LHCN-M2 (cell line): Measurements from ENCODE around the gene ADARB2. TPM values are rescaled to one million over a fixed set of nuclear protein-coding genes. Genes with fewer than 3 reads are reported as not detected.
"Not testable (repeated sequence)": the region's sequence is repeated elsewhere in the genome, so short reads cannot be mapped to it uniquely, and the experiment has no call there.

Experiments
- DNase-seq: peaks from one replicate; pipeline ENCODE4 v3.0.0-alpha.2; 2012; ENCODE audit warnings: low read depth
- total RNA-seq: library from RNA; depleted of rRNA; stranded (reverse); fragments of >200 nt; gene quantifications from 2 replicates; pipeline ENCODE4 v1.2.3, GENCODE V29; 2014

Gene ADARB2
- total RNA-seq, 1 experiment from 2014 or later = 0.11 TPM

DNA sequence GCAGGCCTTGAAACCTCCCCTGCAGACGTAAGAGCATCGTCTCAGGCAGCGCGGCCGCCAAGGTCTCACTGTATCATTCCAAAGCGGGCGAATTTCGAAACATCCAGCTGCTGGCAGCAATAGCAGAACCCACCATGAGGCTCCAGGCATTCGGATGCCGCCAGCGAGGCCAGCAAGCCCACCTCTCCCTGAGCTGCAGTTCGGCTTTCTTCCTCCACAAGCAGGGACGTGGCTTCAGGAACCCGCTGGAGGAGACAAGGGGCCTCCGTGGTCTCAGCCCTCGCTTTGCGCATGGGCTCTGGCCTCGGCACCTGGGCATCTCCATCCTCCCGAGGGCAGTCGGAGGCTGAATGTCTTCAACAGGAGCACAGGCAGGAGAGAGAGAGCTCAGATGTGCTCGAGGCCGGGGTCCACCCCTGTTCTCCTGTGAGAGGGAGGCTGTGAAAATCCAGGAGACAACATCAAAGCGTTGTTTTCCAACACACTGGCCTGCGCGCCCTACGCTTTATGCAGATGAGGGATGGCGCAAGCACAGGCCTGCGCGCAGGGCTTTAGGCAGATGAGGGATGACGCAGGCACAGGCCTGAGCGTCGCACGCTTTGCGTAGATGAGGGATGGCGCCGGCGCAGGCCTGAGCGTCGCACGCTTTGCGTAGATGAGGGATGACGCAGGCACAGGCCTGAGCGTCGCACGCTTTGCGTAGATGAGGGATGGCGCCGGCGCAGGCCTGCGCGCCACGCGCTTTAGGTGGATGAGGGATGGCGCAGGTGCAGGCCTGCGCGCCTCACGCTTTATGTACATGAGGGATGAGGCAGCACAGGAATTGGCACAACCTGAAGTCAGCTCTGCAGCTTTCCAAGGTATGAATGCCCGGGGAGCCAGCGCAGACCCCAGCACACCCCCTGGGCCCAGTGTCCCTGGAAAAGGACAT is 577.9 kb downstream of the ADARB2 start:
- DNase-seq = no peak

DNA sequence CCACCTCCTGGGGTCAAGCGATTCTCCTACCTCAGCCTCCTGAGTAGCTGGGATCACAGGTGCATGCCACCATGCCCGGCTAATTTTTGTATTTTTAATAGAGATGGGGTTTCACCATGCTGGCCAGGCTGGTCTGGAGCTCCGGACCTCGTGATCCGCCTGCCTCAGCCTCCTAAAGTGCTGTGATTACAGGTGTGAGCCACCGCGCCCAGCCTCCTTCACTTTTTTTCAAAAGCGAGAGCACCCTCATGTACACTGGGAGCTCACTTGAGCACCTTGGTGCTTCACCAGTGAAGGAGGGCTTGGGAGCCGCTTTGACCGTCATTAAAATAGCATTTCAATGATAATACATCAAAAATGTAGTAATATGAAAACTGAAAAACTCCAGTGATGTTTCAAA is 578.8 kb downstream of the ADARB2 start:
- not testable (repeated sequence) for DNase-seq

DNA sequence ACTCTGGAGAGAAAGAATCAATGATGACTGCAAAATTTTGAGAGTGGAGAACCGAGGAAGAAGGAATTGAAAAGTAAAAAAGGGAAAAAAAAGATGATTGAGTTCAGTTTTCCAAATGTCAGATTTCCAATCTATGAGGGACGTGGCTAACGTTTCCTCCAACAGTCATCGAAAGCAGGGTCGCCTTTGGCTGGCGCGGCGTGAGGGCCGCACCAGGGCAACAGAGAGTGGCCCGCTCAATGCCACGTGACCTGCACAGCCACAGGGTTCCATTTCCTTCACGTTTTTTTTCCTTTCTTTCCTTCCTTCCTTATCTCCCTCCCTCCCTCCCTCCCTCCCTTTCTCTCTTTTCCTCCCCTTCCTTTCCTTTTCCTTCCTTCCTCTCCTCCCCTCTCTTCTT is 579.3 kb downstream of the ADARB2 start:
- no peak for DNase-seq

DNA sequence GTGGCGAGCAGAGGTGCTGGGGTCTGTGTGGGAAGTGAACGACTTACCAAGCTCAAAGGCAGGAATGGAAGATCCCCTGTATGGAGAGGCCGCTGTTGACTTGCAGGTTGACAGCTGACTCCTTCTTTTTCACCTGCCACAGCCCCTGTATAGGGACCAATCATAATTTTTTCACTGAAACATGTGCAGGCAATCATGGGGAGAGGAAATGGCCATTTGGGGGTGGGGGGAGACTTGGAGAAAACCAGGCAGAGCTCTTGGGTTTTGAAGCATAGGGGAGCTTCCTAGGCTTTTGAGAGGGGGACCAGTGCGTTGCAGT is 579.8 kb downstream of the ADARB2 start:
- no peak for DNase-seq

DNA sequence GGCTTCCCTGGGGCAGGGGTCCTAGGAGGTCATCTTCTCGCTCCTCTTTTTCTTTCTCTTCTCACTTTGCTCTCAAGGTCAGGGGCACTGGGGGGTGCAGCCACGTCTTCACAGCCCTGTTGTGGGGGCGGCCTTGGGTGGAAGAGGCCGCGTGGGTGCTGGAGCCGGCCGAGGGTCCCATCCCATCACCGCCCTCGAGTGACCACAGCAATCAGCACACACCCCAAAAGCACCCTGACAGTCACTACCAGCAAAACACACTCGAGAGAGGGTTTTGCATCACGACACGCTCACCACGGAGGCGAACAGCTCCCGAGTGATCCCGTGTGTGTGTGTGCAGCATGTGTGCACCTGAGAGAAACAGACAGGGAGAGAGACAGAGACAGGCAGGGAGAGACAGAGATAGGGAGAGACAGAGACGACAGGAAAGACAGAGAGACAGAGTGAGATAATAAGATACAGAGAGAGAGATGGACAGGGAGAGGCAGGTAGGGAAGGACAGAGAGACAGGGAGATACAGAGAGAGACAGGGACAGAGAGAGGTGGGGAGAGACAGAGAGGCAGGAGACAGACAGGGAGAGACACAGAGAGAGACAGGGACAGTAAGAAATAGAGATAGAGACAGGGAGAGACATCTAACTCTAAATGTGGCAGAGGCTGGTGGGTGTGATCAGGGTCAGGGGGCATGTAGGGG is 580.3 kb downstream of the ADARB2 start:
- no peak for DNase-seq

DNA sequence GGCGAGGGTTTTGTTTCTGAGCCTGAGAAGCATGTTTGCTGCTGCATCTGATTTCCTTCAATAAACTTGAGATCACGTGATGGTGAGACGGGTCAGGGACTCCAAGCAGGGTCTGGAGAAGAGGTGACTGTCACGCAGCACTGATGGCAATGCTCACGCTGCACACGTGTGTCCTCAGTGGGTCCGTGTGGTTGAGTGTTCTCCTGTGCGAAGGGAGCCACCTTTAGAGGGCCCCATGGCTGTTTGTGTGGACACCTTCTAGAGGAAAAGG is 580.8 kb downstream of the ADARB2 start:
- DNase-seq = no peak

DNA sequence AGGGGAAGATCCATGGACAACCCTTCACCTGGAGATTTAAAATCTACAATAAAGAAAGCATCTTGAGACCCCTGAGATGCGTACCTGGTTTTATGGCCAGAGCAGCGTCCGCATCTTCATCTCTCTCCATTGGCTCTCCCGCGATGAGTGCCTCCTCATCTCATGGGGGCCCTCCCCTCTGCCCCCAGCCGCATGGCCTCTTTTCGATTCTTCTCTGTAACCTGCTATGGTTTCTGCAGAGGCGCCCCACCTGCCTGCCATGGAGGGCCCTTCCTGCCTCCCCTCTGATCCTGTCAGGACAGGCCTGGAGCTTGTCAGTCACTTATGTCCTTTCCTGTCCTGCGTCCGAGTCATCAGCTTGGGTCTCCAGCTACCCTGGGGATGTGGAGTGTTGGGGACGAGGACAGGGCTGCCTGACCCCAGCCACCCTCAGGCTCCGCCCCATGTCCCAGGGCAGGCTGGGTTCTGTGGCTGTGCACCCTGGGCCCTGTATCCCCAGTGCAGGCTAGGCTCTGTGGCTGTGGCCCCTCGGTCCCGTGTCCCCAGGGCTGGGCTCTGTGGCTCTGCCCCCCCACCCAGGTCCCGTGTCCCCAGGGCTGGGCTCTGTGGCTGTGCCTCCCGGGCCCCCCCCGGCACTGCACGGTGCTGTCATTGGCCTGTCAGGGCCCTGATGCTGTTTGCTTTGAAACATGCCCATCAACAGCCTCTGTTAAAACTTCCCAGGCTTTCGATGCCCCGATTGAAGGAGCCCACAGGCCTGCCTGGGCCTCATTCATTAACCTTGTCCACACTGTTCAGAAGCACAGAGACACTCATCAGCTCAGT is 581.3 kb downstream of the ADARB2 start:
- DNase-seq = no peak

DNA sequence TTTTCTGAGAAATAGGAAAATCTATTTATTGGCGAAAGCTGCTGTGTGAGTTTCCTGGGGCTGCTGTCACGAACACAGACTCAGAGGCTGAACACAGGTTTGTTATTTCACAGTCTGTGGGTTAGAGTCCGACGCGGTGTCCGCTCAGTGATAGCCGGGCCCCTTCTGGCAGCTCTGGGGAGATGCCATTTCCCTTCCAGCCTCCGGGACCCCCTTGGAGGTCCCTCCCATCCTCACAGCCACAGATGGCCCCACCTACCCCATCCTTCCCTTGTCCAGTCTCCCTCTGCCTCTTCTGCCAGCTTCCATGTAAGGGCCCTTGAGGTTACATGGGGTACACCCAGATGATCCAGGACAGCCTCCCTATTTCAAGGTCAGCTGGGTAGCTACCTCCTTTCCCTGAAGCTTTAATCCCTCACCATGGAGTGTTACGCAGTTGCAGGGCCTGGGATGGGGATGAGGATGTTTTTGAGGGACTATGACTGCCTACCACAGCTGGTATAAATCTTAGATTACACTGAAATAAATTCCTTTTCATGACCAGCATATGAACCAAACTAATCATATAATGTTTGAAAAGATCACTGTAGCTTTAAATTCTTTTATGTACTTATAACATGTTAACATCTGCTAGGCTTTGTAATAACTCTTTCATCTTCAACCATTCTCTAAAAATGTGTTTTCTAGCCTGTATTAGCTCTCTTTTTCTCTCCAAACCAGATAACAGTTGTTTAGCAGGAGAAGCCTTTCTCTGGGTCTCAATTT is 582.6 kb downstream of the ADARB2 start:
- DNase-seq = no peak

DNA sequence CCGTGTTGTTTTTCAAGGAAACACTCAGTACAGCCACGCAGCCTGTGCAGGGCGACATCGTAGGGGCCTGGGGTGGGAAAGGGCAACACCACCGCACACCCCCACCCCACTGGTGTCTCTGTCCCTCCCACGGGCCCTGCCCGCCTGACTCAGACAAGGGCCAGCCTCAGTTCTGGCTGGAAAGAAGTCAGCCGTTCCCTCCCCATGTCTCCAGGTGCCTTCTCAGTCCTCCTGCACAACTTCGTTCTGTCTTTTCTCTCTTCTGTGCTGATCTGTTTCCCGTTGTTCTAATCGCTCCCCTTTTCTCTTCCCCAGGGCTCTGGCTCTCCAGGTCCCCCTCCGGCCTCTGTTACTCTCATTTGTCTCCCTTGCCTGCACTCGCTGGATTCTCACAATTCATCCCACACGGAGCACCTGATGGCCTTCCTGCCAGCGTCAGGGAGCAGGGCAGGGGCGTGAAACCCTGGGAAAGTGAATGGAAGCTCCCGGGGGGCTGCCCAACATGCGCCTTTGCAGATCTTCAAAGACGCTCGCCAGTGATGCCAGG is 583.4 kb downstream of the ADARB2 start:
- no peak for DNase-seq

DNA sequence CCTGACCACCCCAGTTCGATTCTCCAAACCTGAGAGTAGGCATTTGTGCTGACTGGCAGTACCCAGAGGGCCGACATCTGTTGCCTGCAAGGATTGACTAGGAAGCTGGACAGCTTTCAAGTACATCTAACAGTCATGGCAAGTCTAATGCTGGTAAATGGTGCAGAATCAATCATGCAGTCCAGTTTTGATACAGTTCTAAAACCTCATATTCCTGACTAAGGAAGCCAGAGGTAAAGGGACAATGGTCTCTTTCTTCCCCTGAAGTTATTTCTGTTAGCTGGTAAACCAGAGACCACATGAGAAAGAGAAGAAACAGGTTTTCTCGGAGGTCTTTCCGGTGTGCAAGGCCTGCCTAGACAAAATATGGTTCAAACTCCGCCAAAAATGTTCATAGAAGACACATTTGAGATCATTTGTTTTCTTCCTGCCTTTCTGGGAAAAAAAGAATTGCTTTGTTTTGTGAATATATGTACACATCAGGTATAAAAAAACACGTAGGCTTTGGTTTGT is 584.0 kb downstream of the ADARB2 start:
- DNase-seq = no peak

DNA sequence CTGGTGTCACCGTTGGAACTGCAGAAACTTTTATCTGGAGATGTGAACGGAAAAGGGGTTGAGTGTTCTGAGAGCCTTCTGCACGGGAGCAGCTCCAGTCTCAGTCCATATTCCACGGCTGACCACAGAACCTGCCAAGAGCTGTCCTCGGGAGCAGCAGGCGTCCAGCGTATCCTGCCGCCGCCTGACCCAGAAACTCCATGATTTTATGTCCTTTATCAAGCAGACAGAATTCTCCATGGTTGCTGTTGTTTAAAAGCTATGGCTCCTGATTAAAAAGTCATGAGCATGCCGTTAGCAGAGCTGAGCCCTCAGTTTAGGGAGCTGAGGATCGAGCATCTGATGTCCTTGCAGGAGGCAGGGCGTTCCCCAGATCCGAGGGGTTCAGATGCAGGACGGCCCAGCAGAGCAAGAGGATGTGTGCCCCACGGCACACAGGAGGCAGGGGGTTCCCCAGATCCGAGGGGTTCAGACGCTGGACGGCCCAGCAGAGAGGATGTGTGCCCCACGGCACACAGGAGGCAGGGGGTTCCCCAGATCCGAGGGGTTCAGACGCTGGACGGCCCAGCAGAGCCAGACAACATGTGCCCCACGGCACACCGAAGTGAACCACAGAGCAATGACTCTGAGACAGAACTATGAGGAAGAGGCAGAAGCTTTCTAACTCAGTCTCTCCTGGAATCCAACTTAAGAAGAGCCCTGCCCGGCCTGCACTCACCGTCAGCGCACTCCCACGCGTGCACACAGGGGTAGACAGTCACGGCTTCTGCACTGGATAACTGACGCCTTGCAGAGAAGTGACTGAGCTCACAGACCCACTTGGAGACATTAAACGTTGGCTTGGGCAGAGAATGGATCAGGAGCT is 584.7 kb downstream of the ADARB2 start:
- no peak for DNase-seq

DNA sequence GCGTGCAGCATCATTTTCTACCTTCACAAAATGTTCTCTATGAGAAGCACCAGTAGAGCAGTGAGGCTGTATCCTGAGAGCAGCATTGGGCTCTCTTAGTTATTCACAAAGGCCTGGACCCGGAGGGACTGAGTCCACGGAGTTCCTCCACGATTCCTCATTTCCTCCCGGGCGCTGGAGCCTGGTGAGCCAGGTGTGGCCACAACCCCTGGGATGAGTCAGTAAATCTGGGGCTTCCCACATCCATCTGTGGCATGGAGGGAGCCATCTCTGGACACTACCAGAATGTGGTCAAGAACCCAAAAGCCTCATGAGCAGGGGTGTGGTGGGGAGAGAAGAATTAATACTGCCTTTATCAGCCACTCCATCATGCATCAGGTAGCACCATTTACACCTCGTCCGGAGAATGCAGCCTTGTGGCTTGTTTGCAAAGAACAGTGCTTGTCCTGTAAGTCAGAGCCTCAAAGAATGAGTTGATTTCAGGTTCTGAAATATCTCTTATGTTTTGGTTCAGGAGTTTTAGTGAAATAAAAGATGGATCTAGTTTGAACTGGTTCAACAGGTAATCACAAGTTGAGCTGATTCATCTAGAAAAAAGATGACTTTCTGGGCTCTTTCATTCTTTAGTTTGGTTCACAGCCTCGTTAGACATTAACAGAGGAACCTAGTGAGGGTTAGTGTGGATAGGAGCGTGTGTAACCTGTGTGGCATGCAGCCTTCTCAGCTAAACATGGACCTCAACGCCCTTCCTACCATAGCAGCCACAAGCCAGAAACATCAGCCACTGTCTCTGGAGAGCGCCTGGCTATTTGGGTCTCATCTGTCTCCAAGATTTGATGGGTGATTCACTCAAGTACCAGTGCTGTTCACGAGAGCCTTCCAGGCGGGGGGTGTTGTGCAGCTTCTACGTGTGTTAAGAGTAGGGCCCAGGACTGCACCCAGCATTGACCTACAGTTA is 586.0 kb downstream of the ADARB2 start:
- DNase-seq = no peak

DNA sequence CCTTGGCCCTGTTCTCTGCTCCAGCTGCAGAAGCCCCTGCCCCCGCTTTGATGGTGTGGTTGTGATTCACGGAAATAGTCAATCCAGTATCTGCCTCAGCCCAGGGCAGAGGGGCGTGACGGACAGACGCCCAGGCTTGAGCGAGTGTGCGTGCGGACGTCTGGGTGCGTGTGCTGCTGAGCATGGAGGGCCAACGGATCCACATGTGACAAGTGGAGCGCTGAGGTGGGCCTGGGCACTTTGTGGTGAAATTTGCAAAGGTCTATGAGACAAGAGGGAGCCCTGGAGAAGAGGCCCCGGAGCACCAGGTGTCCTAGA is 586.7 kb downstream of the ADARB2 start:
- DNase-seq = no peak

DNA sequence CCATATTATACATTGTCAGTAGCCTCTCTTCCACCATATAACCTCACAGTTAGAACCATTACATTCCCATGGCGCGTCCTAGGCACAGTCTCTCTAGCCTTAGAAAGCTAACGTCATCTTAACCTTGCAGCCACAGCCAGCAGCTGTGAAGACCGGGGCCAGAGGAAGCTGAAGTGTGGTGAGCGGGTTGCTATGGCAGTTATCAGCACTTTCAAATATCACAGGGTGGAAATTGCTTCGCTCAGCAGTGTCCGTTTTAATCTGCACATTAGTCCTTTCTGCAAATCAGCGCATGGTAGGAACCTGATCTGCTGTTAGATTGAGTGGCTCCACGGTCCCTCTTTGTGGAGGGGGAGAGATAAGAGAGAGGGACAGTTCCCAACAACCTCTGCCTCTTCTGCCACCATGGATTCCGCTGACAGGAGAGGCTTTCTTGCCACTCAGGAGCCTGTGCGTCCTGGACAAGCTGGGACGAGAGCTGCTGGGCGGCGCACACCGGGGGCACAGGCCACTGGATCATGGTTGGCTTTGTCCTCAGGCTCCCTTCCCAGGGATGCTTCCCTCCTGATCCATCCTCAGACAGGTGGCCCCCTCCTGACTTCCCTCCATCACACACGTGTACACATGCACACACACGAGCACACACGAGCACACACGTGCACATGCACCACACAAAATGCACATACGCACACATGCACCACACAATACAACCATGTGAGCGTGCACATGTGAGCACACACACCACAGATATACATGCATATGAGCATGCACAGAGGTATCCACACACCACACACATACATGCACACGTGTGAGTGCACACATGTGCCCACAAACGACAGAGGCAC is 587.3 kb downstream of the ADARB2 start:
- DNase-seq = no peak

DNA sequence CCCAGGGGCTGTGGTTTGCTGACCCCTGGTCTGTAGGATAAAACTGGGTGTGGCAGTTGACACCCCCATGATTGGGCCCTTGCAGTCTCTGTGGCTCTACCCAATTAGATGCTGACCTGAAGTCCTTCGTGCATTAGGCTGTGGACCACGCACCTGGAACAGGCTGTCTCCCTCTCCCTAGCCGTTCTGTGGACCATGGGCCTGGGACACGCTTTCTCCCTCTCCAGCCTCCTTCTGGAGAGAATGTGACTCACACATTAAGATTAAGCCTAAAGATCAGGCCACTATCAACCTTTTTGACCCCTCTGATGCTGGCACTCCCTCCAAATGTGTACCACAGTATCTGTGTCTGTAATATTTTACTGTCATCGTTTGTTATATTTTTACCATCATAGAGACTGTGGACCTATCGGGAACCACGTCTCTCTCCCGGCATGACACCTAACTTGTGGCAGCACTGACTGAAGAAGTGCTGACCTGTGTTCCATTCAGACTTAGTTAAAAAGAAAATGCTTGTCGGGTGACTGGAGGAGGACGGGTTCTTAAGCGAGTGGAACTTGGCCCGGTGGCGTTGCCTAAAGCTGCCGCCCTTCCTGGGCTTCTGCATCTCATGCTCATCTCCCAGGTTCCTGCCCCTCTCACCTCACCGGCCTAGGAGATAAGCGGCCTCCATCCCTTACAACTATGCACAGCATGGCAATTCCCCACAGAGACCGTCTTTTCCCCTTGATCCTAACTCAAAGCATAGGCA is 588.3 kb downstream of the ADARB2 start:
- DNase-seq = no peak

DNA sequence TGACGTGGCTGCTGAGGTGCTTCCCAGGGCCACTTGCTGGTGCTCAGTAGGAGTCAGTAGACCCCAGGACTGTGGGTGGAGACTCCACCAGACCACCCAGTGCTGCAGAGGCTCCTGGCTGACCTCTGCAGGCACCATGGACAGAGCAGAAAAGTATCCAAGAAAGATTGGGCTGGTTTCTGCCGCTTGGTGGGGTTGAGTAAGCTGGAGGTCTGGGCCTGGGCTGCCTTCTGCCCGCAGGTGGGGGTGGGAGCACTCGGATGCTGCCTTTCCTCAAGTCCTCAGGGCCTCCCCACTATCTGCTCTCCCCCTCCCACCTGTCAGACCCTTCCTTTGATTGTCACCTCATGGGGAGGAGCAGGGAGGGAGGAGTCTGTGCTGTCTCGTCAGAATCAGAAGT is 589.5 kb downstream of the ADARB2 start:
- DNase-seq = no peak

DNA sequence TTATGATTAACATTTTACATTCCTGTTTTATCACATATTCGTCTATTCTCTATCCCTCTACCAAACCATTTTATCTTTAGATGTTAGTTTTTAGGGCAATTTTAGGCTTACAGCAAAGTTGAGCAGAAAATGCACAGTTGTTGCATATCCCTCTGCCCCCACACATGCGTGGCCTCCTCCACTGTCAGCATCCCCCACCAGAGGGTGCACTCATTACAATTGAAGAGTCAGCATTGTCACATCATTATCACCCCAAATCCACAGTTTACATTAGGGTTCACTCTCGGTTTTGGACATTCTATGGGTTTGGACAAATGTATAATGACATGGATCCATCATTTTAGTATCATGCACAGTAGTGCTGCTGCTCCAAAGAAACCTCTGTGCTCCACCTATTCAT is 594.7 kb downstream of the ADARB2 start:
- no peak for DNase-seq

DNA sequence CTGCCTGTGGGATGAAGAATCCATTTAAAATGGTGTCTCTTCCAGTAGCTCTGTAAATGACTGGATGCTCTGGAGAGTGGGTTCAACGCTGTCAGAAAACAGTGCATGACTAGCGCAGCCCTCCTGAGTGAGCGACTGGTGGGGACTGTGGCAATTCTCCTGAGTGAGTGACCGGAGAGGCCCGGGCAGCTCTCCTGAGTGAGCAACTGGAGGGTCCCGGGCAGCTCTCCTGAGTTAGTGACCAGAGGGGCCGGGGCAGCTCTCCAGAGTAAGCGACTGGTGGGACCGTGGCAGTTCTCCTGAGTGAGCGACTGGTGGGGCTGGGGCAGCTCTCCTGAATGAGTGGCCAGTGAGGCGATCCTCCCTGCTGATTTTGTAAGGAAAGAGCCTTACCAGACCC is 595.6 kb downstream of the ADARB2 start:
- DNase-seq = no peak
